SIG-M5 treated with dmso at 0.1 percent for 504 hours (cell line): Measurements from ENCODE around the gene ZNF346.
A peak's percentile ranks its signal among the peaks of the same experiment; 100 is the strongest.

ENCODE experiments used
- DNase-seq: peaks from one replicate; lab custom pipeline; 2025; ENCODE audit not compliant: unreplicated experiment; lab: John Stamatoyannopoulos, UW

The ZNF346 gene

DNA sequence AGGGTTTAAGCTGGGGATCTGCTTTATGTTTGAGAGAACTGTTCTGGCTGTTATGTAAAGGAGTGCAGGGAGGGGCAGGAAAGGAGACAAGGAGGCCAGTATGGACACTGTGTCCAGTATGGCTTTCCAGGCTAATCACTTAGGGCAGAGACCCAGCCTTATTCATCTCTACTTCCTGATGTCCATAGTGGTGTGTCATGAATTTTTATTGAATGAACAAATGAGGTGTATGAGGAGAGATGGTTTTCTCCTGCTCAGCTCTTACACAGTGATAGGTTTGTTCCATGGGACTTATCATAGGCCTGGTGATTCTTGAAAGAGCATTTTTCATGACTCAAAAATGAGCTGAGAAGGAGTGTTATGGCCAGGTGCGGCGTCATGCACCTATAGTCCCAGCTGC lies 43.7 kb downstream of the ZNF346 start:
- no peak for DNase-seq

GRCh38 chr5:177067503-177067902 lies 45.0 kb downstream of the ZNF346 start:
- no peak for DNase-seq

- no peak for DNase-seq
Measured at GRCh38 chr5:177070536-177071191, 48.2 kb downstream of the ZNF346 start.

- DNase-seq: peak; percentile 87
Measured at GRCh38 chr5:177071666-177072385, 49.3 kb downstream of the ZNF346 start.

DNA sequence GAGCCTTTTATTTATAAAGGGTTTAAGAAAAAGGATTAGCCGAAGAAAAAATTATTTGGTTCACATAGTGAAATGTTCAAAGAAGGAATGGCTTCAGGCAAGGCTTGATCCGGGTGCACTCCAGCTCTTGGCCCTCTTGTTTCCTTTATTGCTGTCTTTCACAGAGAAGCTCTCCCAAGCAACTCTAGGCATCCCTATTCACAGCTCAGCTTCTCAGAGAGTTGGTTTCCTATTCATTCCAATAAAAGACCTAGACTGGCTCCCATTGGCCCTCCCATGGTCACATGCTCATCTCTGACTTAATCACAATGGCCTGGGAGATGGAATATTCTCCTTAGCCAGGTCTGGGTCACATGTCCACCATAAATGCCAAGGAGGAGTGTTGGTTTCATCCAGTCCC lies 54.8 kb downstream of the ZNF346 start:
- DNase-seq: no peak

DNA sequence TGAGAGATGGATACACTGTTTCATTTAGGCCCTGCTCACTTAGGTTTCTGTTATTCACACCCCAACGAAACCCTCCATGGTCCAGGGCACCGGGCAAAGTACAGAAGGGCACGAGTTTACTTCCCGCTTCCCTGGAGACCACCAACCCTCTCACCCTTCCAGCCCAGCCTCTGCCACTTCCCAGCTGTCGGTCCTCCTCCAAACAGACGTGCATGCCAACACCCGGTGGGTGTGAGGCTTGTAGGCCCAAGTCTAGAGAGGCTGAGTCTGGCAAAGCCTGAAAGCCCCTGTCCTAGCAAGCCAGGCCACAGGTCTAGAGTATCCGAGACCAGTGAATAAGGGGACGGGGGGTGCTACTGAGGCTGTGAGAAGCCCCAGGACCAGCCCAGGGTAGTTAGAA lies 57.1 kb downstream of the ZNF346 start:
- DNase-seq: no peak

DNA sequence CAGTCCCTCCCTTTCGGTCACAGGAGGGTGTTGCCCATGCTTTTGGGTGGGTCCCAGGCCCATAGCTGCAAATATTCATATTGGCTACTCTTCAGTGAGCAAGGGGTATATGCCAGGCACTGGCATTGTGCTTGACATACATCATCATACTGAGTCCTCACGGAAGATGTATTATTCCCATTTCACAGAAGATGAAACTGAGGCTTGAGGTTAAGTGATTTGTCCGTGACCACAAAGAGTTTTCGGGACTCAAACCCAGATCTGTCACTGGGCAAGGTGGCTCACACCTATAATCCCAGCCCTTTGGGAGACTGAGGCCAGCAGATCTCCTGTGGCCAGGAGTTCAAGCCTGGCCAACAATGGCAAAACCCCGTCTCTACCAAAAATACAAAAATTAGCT lies 57.8 kb downstream of the ZNF346 start:
- no peak for DNase-seq

DNA sequence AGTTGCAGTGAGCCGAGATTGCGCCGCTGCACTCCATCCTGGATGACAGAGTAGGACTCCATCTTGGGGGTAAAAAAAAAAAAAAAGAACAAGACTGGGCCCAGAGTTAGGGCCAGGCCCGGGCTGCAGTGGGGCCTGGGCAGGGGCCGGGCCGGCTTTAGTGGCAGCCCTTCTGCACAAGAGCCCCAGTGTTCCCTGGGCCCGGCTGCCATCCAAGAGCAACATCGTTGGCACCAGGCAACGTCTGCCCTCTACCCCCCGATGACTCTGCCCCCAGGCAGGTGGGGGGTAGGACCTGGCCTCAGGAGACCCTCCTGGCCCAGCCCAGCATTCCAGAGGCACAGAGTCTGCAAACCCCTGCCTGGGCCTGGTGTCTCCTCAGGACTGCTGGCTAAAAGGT lies 59.4 kb downstream of the ZNF346 start:
- DNase-seq: no peak

DNA sequence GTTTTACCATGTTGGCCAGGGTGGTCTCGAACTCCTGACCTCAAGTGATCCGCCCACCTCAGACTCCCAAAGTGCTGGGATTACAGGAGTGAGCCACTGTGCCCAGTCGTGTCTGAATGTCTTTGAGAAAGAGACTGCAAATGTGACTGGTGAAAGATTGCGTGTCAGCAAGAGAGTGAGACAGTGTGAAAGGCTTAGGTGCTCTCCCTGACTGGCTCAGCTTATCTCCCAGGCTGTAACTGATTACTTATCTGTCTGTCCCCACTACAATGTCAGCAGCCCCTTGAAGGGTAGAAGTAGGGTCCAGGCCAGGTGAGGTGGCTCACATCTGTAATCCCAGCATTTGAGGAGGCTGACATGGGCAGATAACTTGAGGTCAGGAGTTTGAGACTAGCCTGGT lies 60.9 kb downstream of the ZNF346 start:
- DNase-seq: no peak

DNA sequence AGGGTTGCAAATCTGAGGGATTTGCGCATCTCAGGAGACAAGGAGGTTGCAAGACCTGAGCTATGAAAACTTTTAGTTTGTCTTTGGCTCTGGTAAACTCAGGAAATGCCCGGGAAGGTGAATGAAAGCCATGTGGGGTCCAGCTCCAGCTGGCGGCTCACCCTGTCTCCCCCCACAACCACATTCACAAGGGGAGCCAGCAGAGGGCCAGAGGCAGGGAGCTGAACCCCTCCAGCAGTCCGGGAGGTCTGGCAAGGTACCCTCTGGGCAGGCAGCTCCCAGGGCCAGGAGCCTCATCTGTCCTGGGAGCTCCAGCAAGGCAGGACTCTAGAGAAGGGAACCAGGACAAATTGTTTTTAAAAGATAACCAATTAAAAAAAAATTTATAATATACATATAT lies 61.7 kb downstream of the ZNF346 start:
- DNase-seq: no peak

DNA sequence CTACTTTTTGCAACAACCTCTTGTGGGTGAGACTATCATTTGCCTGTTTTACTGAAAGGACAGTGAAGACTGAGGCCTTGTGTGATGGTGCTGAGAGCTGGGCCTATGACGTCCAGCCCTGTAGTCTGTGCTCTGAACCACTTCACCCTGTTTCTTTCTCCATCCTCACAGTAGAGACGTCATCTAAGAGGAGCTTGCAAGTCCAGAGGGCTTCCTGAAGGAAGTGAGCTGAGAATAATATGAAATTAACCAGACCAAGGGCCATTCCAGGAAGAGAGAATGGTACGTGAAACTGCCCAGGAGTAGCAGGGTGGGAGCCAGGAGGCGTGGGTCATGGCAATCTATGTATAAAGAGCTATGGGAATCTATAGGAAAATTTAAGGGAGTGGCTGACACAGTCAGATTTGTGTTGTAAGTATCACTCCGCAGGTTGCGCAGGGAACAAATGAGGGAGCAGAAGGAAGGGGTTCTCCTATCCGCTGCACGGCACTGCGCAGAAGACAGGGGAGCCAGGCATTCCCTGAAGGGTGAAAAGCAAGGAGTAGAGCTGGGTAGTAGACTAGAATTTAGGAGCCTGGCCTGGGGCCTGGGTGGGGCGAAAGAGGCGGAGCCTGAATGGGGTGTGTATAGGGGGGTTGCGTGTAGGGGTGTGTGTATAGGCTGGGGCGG lies 63.6 kb downstream of the ZNF346 start:
- DNase-seq: no peak

DNA sequence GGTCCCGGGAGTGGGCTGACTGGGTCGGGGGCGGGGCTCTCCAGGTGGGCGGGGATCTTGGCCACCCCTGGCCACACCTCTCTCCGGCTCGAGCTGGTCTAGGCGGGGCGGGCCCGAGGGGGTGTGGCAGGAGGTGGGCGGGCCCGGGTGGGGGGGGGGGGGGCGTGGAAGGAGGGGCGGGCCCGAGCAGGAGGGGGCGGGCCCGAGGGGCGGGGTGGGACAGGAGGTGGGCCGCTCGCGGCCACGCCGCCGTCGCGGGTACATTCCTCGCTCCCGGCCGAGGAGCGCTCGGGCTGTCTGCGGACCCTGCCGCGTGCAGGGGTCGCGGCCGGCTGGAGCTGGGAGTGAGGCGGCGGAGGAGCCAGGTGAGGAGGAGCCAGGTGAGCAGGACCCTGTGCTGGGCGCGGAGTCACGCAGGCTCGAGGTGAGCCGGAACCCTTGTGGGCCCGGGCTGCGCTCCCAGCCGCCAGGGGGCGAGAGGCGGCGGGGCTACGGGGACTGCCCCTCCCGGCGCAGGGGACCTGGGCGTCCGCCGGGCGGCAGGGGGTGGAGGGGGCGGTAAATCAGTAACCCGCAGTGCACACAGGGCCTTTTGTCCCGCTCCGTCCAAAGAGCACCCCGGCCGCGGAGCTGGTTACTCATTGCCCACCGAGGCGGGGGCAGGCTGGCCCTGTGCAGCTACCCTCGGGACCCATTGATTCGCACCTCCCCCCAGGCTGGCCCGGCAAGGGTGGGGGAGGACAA lies 64.3 kb downstream of the ZNF346 start, which contains the start of gene FGFR4:
FGFR4 (plus strand) TSS at position 262 of the 744 bp plus-strand sequence. CDS start 2,688 bp downstream, outside the sequence.
- peak; percentile 77 for DNase-seq

- no peak for DNase-seq
Measured at GRCh38 chr5:177087398-177088005, 65.0 kb downstream of the ZNF346 start.

DNA sequence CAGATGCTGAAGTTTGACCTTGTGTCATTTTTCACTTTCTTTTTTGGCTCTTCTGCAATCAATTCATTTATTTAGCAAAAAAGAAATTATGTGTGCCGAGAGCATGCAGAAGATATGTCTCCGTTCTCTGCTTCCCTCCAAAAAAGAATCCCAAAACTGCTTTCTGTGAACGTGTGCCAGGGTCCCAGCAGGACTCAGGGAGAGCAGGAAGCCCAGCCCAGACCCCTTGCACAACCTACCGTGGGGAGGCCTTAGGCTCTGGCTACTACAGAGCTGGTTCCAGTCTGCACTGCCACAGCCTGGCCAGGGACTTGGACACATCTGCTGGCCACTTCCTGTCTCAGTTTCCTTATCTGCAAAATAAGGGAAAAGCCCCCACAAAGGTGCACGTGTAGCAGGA lies 66.6 kb downstream of the ZNF346 start:
- no peak for DNase-seq

DNA sequence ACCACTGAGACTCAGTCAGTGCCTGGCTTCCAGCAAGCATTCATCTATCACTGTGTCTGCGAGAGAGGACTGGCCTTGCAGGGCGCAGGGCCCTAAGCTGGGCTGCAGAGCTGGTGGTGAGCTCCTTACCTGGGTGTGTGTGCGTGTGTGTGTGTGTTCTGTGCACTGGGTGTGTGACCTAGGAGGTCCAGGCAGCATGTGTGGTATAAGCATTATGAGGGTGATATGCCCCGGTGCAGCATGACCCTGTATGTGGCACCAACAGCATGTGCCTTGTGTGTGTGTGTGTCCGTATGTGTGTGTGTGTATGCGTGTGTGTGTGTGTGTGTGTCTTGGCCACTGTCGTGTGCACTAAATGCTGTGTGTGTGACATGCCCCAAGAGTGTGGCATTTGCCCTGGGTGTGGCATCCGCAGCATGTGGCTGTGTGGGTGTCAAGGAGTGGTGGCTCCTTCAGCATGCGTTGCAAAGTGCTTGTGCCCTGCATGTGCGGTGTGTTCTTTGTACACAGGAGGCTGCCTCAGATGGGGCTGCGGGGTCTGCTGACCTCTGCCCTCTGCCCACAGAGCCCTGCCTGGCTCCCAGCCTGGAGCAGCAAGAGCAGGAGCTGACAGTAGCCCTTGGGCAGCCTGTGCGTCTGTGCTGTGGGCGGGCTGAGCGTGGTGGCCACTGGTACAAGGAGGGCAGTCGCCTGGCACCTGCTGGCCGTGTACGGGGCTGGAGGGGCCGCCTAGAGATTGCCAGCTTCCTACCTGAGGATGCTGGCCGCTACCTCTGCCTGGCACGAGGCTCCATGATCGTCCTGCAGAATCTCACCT lies 67.5 kb downstream of the ZNF346 start:
- no peak for DNase-seq

DNA sequence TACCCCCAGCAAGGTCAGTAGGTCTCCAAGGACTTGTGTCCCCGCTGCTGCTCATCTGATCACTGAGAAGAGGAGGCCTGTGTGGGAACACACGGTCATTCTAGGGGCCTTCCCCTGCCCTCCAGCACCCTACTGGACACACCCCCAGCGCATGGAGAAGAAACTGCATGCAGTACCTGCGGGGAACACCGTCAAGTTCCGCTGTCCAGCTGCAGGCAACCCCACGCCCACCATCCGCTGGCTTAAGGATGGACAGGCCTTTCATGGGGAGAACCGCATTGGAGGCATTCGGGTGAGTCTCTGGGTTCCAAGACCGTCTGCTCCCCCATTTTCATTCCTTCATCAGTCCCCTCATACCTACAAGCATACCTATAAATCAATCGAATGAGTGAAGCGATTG lies 68.3 kb downstream of the ZNF346 start:
- no peak for DNase-seq

DNA sequence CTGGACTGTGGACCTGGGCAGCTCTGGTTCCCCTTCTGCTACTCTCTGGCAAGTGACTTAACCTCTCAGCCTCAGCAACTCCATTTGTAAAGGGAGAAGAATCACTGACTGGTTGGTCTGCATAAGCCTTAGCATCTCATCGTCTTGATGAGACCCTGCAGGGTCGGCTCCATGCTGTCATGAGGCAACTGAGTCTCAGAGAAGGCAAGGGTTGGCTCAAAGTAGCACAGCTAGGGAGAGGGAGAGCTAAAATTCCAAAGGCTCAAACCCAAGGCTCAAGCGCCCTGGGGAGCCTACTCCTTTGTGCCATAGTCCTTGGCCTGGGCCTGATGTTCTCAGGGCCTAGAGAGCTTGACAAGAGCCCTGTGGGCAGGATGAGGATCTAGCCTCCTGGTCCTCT lies 68.7 kb downstream of the ZNF346 start:
- DNase-seq: no peak

- no peak for DNase-seq
Measured at GRCh38 chr5:177092178-177093081, 69.9 kb downstream of the ZNF346 start.

GRCh38 chr5:177093082-177093712 lies 70.7 kb downstream of the ZNF346 start:
- no peak for DNase-seq
